Fibroblast of lung (primary cell): Measurements from ENCODE around the gene DAGLB. TPM values are rescaled to one million over a fixed set of nuclear protein-coding genes. Genes with fewer than 3 reads are reported as not detected.
"Not testable (repeated sequence)": the region's sequence is repeated elsewhere in the genome, so short reads cannot be mapped to it uniquely, and the experiment has no call there.

ENCODE experiments used
- DNase-seq, 2 donors: peaks; one replicate each; pipeline versions ENCODE4 v3.0.0 to v3.0.0-alpha.2; 2010; ENCODE audit warnings: low read depth in 2 of 2
- H2AFZ ChIP-seq: 2 replicates; pipeline ENCODE4 v1.5.1; 2012; ENCODE audit warnings: low read length, control low read depth, inconsistent platforms
- H3K27ac ChIP-seq: 2 replicates; pipeline ENCODE4 v1.5.1; 2011; ENCODE audit warnings: low read length, control low read depth; ENCODE audit not compliant: insufficient read depth
- H3K27me3 ChIP-seq: 2 replicates; pipeline ENCODE4 v1.5.1; 2011; ENCODE audit warnings: mild to moderate bottlenecking, low read length; ENCODE audit not compliant: control insufficient read depth, insufficient read depth
- H3K36me3 ChIP-seq: 2 replicates; pipeline ENCODE4 v1.5.1; 2011; ENCODE audit warnings: low read length; ENCODE audit not compliant: control insufficient read depth, insufficient read depth
- H3K4me1 ChIP-seq: 2 replicates; pipeline ENCODE4 v1.5.1; 2011; ENCODE audit warnings: low read length; ENCODE audit not compliant: control insufficient read depth, insufficient read depth; ENCODE audit errors: extremely low read depth
- H3K4me2 ChIP-seq: 2 replicates; pipeline ENCODE4 v1.5.1; 2011; ENCODE audit warnings: low read length, control low read depth; ENCODE audit not compliant: insufficient read depth; ENCODE audit errors: extremely low read depth
- H3K4me3 ChIP-seq, 4 experiments: fragments of 200-600 bp in 1 of 4; sonication (generic) in 1 of 4; replicated peaks in 1 of 4; 2 replicates each; pipeline ENCODE4 v1.5.1; 2011 to 2016; ENCODE audit warnings: low read length in 4 of 4, low read depth in 3 of 4, mild to moderate bottlenecking in 3 of 4, control low read depth in 2 of 4, inconsistent platforms in 1 of 4, mixed read lengths in 1 of 4; ENCODE audit not compliant: insufficient read depth in 1 of 4; ENCODE audit errors: control extremely low read depth in 1 of 4
- H3K79me2 ChIP-seq: 2 replicates; pipeline ENCODE4 v1.5.1; 2012; ENCODE audit warnings: mild to moderate bottlenecking, low read length, inconsistent platforms; ENCODE audit not compliant: control insufficient read depth, insufficient read depth
- H3K9ac ChIP-seq: 2 replicates; pipeline ENCODE4 v1.5.1; 2011; ENCODE audit warnings: mild to moderate bottlenecking, low read length, control low read depth; ENCODE audit not compliant: insufficient read depth
- H3K9me3 ChIP-seq: 2 replicates; pipeline ENCODE4 v1.5.1; 2012; ENCODE audit warnings: low read depth, low read length; ENCODE audit not compliant: control insufficient read depth, insufficient read depth
- H4K20me1 ChIP-seq: 2 replicates; pipeline ENCODE4 v1.5.1; 2011; ENCODE audit warnings: low read length; ENCODE audit not compliant: control insufficient read depth, insufficient read depth; ENCODE audit errors: extremely low read depth
- CTCF ChIP-seq, 2 donors: IDR thresholded peaks in 1 of 2; conservative IDR thresholded peaks in 1 of 2; 1 replicate in 1 of 2; 2 replicates in 1 of 2; pipeline ENCODE4 v1.5.1; 2011 to 2012; ENCODE audit warnings: low read length in 2 of 2, control low read depth in 1 of 2, inconsistent platforms in 1 of 2, low read depth in 1 of 2, mild to moderate bottlenecking in 1 of 2
- EZH2 ChIP-seq: IDR thresholded peaks from 2 replicates; pipeline ENCODE4 v1.5.1; 2012; ENCODE audit warnings: low read length, control low read depth, mild to moderate bottlenecking; ENCODE audit errors: missing control alignments
- polyA plus RNA-seq, 2 donors: library from polyadenylated mRNA; depleted of rRNA in 1 of 2; stranded (reverse) in 1 of 2; unstranded in 1 of 2; fragments of >200 nt; gene quantifications; 2 replicates each; pipeline ENCODE4 v1.2.1, GENCODE V29; 2011 to 2012; ENCODE audit warnings: missing spikeins in 1 of 2
- total RNA-seq: library from RNA; depleted of rRNA; stranded (reverse); fragments of >200 nt; gene quantifications from 2 replicates; pipeline ENCODE4 v1.2.1, GENCODE V29; 2014

The DAGLB gene
- total and polyA plus RNA-seq, 2 donors (not counting 1 experiment from before 2014, with no cell fraction given): 17.3 to 22.6 TPM

GRCh38 chr7:6398943-6399342 is 48.8 kb downstream of the DAGLB start:
- TF ChIP-seq EZH2: no peak
- no peak for TF ChIP-seq CTCF (conservative IDR thresholded peaks at IDR 0.05 in 1 of 2, IDR thresholded peaks at IDR 0.05 in 1 of 2; ENCODE audit: low read depth in 1 of 2, low read length in 2 of 2)
- Histone ChIP-seq H3K27ac (no peak overlapping the region), H2AFZ (no peak overlapping the region), H4K20me1 (no peaks in the 10 kb centered on the region), H3K4me2 (no peak overlapping the region), H3K79me2 (peaks cover 80% of the 10 kb centered on the region), H3K9me3 (no peaks in the 10 kb centered on the region), H3K36me3 (peaks cover 15% of the 10 kb centered on the region), H3K27me3 (no peaks in the 10 kb centered on the region), H3K4me3 (no peak overlapping the region), H3K9ac (no peak overlapping the region), H3K4me1 (peaks cover 5% of the 10 kb centered on the region)
- DNase-seq: peak in 1 of 2 donors; percentile 62

- H3K9me3 ChIP-seq, H3K27ac ChIP-seq, H4K20me1 ChIP-seq, DNase-seq, H3K27me3 ChIP-seq, H2AFZ ChIP-seq, H3K9ac ChIP-seq, H3K4me2 ChIP-seq, H3K4me3 ChIP-seq: not testable (repeated sequence)
- Histone ChIP-seq H3K36me3 (peaks cover 13% of the 10 kb centered on the region), H3K4me1 (peaks cover 11% of the 10 kb centered on the region), H3K79me2 (peaks cover 87% of the 10 kb centered on the region)
These were observed 49.8 kb downstream of the DAGLB start for GRCh38 chr7:6397759-6398495.

GRCh38 chr7:6395898-6396595 is 51.7 kb downstream of the DAGLB start:
- no peak overlapping the region for H3K4me2 ChIP-seq
- peaks cover 92% of the 10 kb centered on the region for H3K79me2 ChIP-seq
- H3K4me1 ChIP-seq: peaks cover 15% of the 10 kb centered on the region
- H3K9ac ChIP-seq: no peak overlapping the region
- H3K4me3 ChIP-seq: no peak overlapping the region
- no peaks in the 10 kb centered on the region for H3K27me3 ChIP-seq
- peak overlapping the region; percentile 27 for H3K27ac ChIP-seq
- no peak for DNase-seq
- H2AFZ ChIP-seq: no peak overlapping the region
- TF ChIP-seq CTCF (conservative IDR thresholded peaks at IDR 0.05 in 1 of 2, IDR thresholded peaks at IDR 0.05 in 1 of 2; ENCODE audit: low read depth in 1 of 2, low read length in 2 of 2): no peak
- no peak for TF ChIP-seq EZH2
- H3K36me3 ChIP-seq: peaks cover 10% of the 10 kb centered on the region
- peaks cover 5% of the 10 kb centered on the region for H4K20me1 ChIP-seq
- no peaks in the 10 kb centered on the region for H3K9me3 ChIP-seq
